ENCODE results near the gene TECTA.

TECTA gene, protein sequence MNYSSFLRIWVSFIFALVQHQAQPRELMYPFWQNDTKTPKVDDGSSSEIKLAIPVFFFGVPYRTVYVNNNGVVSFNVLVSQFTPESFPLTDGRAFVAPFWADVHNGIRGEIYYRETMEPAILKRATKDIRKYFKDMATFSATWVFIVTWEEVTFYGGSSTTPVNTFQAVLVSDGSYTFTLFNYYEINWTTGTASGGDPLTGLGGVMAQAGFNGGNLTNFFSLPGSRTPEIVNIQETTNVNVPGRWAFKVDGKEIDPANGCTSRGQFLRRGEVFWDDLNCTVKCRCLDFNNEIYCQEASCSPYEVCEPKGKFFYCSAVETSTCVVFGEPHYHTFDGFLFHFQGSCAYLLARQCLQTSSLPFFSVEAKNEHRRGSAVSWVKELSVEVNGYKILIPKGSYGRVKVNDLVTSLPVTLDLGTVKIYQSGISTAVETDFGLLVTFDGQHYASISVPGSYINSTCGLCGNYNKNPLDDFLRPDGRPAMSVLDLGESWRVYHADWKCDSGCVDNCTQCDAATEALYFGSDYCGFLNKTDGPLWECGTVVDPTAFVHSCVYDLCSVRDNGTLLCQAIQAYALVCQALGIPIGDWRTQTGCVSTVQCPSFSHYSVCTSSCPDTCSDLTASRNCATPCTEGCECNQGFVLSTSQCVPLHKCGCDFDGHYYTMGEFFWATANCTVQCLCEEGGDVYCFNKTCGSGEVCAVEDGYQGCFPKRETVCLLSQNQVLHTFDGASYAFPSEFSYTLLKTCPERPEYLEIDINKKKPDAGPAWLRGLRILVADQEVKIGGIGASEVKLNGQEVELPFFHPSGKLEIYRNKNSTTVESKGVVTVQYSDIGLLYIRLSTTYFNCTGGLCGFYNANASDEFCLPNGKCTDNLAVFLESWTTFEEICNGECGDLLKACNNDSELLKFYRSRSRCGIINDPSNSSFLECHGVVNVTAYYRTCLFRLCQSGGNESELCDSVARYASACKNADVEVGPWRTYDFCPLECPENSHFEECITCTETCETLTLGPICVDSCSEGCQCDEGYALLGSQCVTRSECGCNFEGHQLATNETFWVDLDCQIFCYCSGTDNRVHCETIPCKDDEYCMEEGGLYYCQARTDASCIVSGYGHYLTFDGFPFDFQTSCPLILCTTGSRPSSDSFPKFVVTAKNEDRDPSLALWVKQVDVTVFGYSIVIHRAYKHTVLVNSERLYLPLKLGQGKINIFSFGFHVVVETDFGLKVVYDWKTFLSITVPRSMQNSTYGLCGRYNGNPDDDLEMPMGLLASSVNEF (N-terminal part only)

DNA sequence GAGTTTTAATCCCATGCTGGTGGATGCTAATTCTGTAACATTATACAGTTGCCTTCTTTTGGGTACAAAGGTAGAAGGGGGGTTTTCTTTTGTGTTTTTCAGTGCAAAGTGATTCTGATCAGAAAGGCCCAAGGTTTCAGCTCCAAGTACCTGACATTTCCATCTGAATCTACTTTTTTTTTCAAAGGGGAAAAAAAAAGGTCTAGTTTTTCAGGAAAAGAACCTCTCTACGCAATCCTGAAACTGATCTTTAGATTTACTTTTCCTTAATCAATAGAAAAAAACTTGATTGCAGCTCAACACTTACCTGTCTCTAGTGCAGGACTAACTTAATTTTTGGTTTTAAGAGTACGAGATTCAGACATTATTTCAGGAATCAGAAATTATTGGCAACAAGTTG lies at the start of gene TECTA:
Gene TECTA, plus strand, starts transcription at position 301 of the 400 bp plus-strand sequence. CDS start 1,423 bp downstream, outside the sequence.
- Mint-ChIP-seq H3K27ac (no peak within 1 kb of the TSS), H3K27me3 (ENCODE audit: low read depth) (peaks cover 4% of the 10 kb centered on the region)

DNA sequence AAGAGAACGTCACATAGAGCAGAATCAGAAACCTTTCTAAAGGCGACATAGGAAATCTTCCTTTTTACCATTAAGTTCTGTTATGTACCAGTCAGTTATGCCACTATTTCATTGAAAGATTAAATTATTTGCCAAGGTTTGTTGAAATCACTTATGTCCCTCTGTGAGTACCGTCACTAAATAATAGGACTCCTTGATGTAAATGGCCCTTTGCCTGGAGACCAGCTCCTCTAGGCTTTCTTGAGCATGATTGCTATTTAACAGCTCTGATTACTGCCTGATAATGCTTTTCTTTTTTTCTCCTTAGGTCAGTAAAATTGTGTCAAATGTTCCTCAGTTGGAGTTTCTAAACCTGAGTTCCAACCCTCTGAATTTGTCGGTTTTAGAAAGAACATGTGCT lies 47.8 kb upstream of the TECTA start:
- no peaks in the 10 kb centered on the region for H3K9me3 Mint-ChIP-seq
- H3K4me1 Mint-ChIP-seq (ENCODE audit: low read depth): peaks cover 2% of the 10 kb centered on the region
- no peak overlapping the region for H3K27ac Mint-ChIP-seq

More for the DNA sequence above, at the start of gene TECTA:
- no peaks in the 10 kb centered on the region for H3K36me3 Mint-ChIP-seq (ENCODE audit: low read depth)
- H3K4me1 Mint-ChIP-seq (ENCODE audit: low read depth): no peaks in the 10 kb centered on the region
- no peaks in the 10 kb centered on the region for H3K9me3 Mint-ChIP-seq
- H3K4me3 Mint-ChIP-seq: no peak within 1 kb of the TSS

DNA sequence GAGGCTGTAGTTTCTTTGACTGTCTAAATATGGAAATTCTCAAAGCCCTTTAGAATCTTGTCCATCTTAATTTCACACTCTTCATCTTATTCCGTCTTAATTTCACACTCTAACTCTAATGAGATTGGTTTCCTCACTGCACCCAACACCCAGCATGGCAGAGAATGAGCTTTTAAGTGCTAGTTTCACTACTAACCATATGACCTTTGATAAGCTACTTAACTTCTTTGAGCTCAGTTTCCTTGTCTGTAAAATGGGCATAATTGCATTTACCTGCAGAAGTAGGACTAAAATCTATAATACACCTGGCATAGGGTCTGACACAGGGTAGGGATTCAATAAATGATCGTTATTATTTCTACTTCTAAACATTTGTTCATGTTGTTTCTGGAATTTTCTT lies 46.8 kb upstream of the TECTA start:
- peaks cover 5% of the 10 kb centered on the region for H3K4me1 Mint-ChIP-seq (ENCODE audit: low read depth)
- no peaks in the 10 kb centered on the region for H3K27me3 Mint-ChIP-seq (ENCODE audit: low read depth)
- peaks cover 17% of the 10 kb centered on the region for H3K36me3 Mint-ChIP-seq (ENCODE audit: low read depth)
- no peak overlapping the region for H3K27ac Mint-ChIP-seq
- no peak overlapping the region for H3K4me3 Mint-ChIP-seq
- H3K9me3 Mint-ChIP-seq: no peaks in the 10 kb centered on the region

More for the DNA sequence above, 47.8 kb upstream of the TECTA start:
- H3K27me3 Mint-ChIP-seq (ENCODE audit: low read depth): no peaks in the 10 kb centered on the region
- no peak overlapping the region for H3K4me3 Mint-ChIP-seq
- H3K36me3 Mint-ChIP-seq (ENCODE audit: low read depth): peaks cover 17% of the 10 kb centered on the region

DNA sequence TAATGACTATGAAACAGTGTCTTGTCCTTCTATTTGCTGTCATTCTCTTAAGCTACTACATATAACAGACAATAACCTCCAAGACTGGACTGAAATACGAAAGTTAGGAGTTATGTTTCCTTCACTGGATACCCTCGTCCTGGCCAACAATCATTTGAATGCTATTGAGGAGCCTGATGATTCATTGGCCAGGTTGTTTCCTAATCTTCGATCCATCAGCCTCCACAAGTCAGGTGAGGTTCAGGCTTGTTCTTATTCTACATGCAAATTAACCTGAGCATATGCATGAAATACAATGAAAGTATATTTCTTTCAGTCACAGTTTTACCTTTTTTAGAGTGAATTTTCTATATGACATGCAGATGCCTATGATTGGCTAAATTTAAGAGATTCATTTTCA lies 46.0 kb upstream of the TECTA start:
- H3K27ac Mint-ChIP-seq: no peak overlapping the region
- H3K4me1 Mint-ChIP-seq (ENCODE audit: low read depth): peaks cover 5% of the 10 kb centered on the region
- no peak overlapping the region for H3K4me3 Mint-ChIP-seq
- H3K36me3 Mint-ChIP-seq (ENCODE audit: low read depth): peaks cover 17% of the 10 kb centered on the region
- H3K27me3 Mint-ChIP-seq (ENCODE audit: low read depth): no peaks in the 10 kb centered on the region
- H3K9me3 Mint-ChIP-seq: no peaks in the 10 kb centered on the region

DNA sequence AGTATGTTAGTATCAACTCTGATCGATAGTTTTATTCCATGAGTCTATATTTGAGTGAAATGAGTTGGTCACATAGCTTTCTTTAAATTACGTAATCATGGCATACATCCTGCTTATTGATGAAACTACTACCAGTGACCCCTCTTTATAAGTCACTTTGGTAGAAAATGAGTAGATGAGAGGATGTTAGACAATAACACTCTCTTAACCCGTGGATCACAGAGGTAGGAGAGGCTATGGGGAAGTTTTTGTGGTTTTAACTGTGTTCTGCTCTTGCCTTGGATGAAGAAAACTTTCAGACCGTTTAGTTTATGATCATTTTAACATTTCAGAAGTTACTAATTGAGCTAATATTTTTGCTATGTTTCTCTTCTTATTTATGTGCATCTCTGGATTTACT lies 43.1 kb upstream of the TECTA start:
- Mint-ChIP-seq H3K9me3 (no peaks in the 10 kb centered on the region), H3K4me1 (ENCODE audit: low read depth) (peaks cover 6% of the 10 kb centered on the region), H3K4me3 (no peak overlapping the region), H3K36me3 (ENCODE audit: low read depth) (peaks cover 17% of the 10 kb centered on the region), H3K27me3 (ENCODE audit: low read depth) (no peaks in the 10 kb centered on the region), H3K27ac (no peak overlapping the region)

DNA sequence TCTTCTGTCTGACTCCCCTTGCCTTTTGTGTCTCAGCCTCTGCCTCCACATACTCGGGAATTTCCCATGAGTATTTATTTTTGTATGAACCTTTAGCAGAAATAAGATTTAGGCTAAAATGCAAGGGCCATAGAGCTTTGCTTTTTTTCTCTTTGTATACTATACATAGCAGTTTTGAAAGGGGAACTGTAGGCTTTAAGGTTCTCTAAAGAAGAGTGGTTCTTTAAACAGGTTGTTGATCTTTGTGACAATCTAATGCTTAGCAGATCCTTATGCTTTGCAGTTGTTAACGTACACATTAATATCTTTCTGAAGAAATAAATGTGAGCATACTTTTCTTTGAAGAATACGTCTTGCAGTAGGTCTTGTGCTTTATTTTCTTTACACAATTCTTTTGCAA lies 42.1 kb upstream of the TECTA start:
- H3K27me3 Mint-ChIP-seq (ENCODE audit: low read depth): no peaks in the 10 kb centered on the region
- H3K27ac Mint-ChIP-seq: no peak overlapping the region
- H3K36me3 Mint-ChIP-seq (ENCODE audit: low read depth): peaks cover 23% of the 10 kb centered on the region
- H3K9me3 Mint-ChIP-seq: no peaks in the 10 kb centered on the region
- no peak overlapping the region for H3K4me3 Mint-ChIP-seq
- peaks cover 6% of the 10 kb centered on the region for H3K4me1 Mint-ChIP-seq (ENCODE audit: low read depth)

DNA sequence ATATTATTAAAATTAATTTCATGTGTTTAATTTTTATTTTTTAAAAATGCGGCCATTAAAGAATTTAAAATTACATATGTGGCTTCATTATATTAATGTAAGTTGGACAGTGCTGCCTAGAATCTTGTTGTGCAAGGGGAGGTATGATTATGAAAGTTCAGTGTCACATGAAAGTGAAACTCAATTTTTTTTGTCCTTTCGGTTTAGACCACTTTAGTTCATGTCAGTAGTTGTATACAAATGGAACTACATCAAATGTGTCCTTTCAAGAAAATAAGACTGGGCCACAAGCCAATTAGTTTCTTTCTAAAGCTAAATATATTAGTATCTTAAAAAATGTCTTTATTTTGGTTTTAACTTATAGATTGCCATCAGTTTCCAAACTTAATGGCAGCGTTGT lies 41.4 kb upstream of the TECTA start:
- Mint-ChIP-seq H3K4me3 (no peak overlapping the region), H3K27me3 (ENCODE audit: low read depth) (no peaks in the 10 kb centered on the region), H3K4me1 (ENCODE audit: low read depth) (peaks cover 6% of the 10 kb centered on the region), H3K9me3 (no peaks in the 10 kb centered on the region), H3K27ac (no peak overlapping the region), H3K36me3 (ENCODE audit: low read depth) (peaks cover 21% of the 10 kb centered on the region)

DNA sequence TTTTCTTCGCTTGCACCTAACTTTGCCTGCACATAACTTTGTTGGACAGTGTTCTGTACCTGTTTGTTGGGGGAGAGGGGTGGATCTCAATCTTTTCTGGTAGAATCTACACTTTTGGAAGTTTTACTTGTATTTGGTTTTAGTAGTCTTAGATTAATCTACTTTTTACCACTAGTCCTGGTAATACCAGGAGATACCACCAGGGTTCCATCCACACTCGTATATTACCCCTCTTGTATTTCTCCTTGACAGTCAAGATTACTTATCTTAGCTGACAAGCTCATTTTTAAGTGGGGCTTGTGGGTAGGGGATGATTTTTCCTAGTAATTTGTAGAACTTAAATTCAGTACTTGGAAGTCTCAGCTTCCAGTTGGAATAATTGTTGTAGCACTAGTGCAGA lies 37.3 kb upstream of the TECTA start:
- no peak overlapping the region for H3K27ac Mint-ChIP-seq
- H3K27me3 Mint-ChIP-seq (ENCODE audit: low read depth): no peaks in the 10 kb centered on the region
- no peak overlapping the region for H3K4me3 Mint-ChIP-seq
- H3K4me1 Mint-ChIP-seq (ENCODE audit: low read depth): peaks cover 6% of the 10 kb centered on the region
- H3K36me3 Mint-ChIP-seq (ENCODE audit: low read depth): peaks cover 12% of the 10 kb centered on the region
- no peaks in the 10 kb centered on the region for H3K9me3 Mint-ChIP-seq

DNA sequence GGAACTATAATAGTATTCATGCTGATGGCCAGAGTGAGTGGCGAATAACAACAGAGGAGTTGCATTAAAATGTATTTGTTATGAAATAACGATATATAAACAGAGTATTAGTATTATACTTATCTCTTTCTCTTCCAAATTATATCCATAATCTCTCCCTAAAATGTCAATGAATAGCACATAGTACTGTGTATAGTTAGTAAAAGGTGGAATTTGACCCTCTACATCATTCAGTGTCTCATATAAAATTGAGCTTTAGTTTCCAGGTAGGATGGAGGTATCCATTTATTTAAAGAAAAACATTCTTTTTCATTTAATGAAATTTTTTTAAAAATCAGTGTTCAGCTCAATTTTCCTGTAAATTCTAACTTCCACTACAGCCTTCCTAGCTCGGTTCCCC lies 34.4 kb upstream of the TECTA start:
- H3K27ac Mint-ChIP-seq: no peak overlapping the region
- no peaks in the 10 kb centered on the region for H3K27me3 Mint-ChIP-seq (ENCODE audit: low read depth)
- no peak overlapping the region for H3K4me3 Mint-ChIP-seq
- peaks cover 5% of the 10 kb centered on the region for H3K4me1 Mint-ChIP-seq (ENCODE audit: low read depth)
- peaks cover 4% of the 10 kb centered on the region for H3K9me3 Mint-ChIP-seq
- peaks cover 23% of the 10 kb centered on the region for H3K36me3 Mint-ChIP-seq (ENCODE audit: low read depth)

DNA sequence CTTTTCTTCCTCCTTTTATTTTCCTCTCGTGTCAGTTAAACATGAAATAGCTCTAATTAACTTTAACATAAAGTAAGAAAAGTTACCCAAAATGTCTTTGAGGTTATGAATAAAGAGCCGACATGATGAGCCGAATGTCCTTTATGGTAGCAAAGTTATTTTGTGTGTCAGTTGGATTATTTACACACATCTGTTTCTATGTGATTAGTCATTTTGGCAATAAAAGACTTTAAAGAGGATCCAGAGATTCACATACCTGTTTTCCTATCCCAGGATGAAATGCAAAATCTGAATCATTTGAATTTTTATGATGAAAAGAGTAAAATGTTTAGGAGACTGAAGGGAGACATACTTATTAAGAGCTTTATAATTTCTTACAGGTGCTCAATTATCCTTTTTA lies 34.0 kb upstream of the TECTA start:
- H3K36me3 Mint-ChIP-seq (ENCODE audit: low read depth): peaks cover 23% of the 10 kb centered on the region
- peaks cover 4% of the 10 kb centered on the region for H3K9me3 Mint-ChIP-seq
- H3K4me3 Mint-ChIP-seq: no peak overlapping the region
- no peaks in the 10 kb centered on the region for H3K27me3 Mint-ChIP-seq (ENCODE audit: low read depth)
- no peak overlapping the region for H3K27ac Mint-ChIP-seq
- peaks cover 5% of the 10 kb centered on the region for H3K4me1 Mint-ChIP-seq (ENCODE audit: low read depth)

DNA sequence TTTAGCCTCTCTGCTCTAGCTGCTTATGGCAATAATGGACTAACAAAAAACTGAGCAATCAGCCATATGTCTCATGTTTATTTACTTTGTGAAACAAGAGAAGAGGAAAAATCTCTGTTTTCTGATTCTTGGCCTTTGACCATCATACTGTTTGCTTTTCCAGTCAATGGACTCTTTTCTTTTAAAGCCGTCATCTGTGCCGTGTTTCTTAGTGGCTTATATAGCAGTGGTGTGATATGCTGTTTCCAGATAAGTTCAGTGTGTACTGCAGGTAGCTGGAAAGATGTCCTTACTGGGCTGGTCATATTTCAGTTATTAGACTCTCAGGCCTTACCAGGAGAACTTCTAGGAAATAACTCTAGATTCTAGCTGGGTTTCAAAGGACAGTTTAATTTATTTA lies 33.6 kb upstream of the TECTA start:
- peaks cover 5% of the 10 kb centered on the region for H3K4me1 Mint-ChIP-seq (ENCODE audit: low read depth)
- peaks cover 4% of the 10 kb centered on the region for H3K9me3 Mint-ChIP-seq
- no peak overlapping the region for H3K27ac Mint-ChIP-seq
- peaks cover 23% of the 10 kb centered on the region for H3K36me3 Mint-ChIP-seq (ENCODE audit: low read depth)
- no peaks in the 10 kb centered on the region for H3K27me3 Mint-ChIP-seq (ENCODE audit: low read depth)
- no peak overlapping the region for H3K4me3 Mint-ChIP-seq

DNA sequence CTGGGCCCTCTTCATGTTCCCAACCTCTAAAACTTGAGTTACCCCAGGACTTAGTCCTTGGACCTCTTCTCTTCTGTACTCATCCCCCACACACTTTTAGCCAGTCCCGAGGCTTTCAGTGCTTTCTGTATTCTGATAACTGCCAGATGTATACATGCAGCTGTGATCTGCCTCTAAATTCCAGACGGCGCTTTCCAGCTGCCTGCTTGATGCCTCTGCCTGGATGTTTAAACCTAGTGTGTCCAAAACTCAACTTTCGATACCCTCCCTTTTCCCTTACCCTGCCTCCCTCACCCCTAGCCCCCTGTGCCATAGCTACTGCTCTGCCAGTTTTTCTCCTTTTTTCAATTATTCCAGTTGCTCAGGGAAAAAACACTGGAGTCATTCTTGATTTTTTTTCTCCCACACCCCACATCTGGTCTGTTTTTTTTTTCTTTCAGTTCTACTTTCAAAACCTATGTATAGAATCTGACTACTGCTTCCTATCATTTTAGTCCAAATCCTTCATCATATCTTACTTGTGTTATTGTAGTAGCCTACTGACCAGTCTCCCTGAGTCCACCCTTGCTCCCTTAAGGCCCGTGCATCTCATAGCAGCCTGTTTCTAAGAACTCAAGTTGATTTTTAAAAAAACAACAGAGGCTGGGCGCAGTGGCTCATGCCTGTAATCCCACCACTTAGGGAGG lies 32.9 kb upstream of the TECTA start:
- Mint-ChIP-seq H3K9me3 (peaks cover 4% of the 10 kb centered on the region), H3K4me3 (no peak overlapping the region), H3K4me1 (ENCODE audit: low read depth) (peaks cover 5% of the 10 kb centered on the region), H3K36me3 (ENCODE audit: low read depth) (peaks cover 21% of the 10 kb centered on the region), H3K27me3 (ENCODE audit: low read depth) (no peaks in the 10 kb centered on the region), H3K27ac (peak overlapping the region; percentile 17)

DNA sequence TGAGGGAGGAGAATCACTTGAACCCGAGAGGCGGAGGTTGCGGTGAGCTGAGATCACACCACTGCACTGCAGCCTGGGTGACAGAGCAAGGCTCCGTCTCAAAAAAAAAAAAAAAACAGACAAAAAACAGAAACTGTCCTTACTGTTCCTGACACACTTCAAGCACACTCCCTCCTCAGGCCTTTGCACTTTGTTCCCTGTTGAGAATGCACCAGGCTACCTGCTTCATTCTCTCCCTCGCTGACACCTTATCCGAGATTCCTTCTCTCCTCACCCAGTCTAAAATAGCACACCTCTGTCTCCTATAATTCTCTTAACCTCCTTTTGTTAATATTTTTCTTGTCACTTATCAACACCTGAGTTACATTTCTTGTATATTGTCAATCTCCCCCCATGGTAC lies 32.3 kb upstream of the TECTA start:
- H3K27ac Mint-ChIP-seq: no peak overlapping the region
- H3K27me3 Mint-ChIP-seq (ENCODE audit: low read depth): no peaks in the 10 kb centered on the region
- H3K36me3 Mint-ChIP-seq (ENCODE audit: low read depth): peaks cover 16% of the 10 kb centered on the region
- H3K9me3 Mint-ChIP-seq: peaks cover 4% of the 10 kb centered on the region
- no peak overlapping the region for H3K4me3 Mint-ChIP-seq
- peaks cover 5% of the 10 kb centered on the region for H3K4me1 Mint-ChIP-seq (ENCODE audit: low read depth)
